IMR-90 (cell line): ENCODE data around the gene SPP1. TPM values are rescaled to one million over a fixed set of nuclear protein-coding genes. Genes with fewer than 3 reads are reported as not detected.

Source experiments
- ATAC-seq: fragments of 200-7000 bp; cut with Tn5 transposase; 2 replicates; pipeline ENCODE4 v1.9.1; 2020; ENCODE audit warnings: low read depth, mild to moderate bottlenecking, moderate library complexity
- BruUV-seq: library from RNA; stranded (reverse); fragments of 400-500 nt; replicated peaks from 2 replicates; lab custom pipeline; 2021; lab: Mats Ljungman, UMichigan
- CTCF ChIA-PET: fragments of 300-600 bp; formaldehyde crosslinking; extraction: SDS; loops from one replicate; lab custom pipeline; 2021; ENCODE audit warnings: antibody characterized with exemption; lab: Yijun Ruan, JAX
- POLR2A ChIA-PET: fragments of 300-600 bp; sonication (Branson Sonifier 250); formaldehyde crosslinking; loops from one replicate; lab custom pipeline; 2022; ENCODE audit warnings: antibody characterized with exemption; ENCODE audit not compliant: unreplicated experiment; lab: Charles Lee
- DNase-seq: peaks from one replicate; pipeline ENCODE4 v3.0.0; 2013
- H2AFZ ChIP-seq: replicated peaks from 2 replicates; pipeline ENCODE3; 2013; ENCODE audit warnings: low read length, mild to moderate bottlenecking; ENCODE audit not compliant: poor library complexity
- H2AK5ac ChIP-seq: 2 replicates; pipeline ENCODE4 v1.6.1; 2013; ENCODE audit warnings: low read depth, low read length, inconsistent platforms
- H2AK9ac ChIP-seq: replicated peaks from 2 replicates; pipeline ENCODE3; 2013; ENCODE audit warnings: mild to moderate bottlenecking, low read depth, low read length, moderate library complexity; ENCODE audit not compliant: poor library complexity
- H2BK120ac ChIP-seq: 2 replicates; pipeline ENCODE4 v1.6.1; 2013; ENCODE audit warnings: low read depth, low read length, inconsistent platforms
- H2BK15ac ChIP-seq: 3 replicates; pipeline ENCODE4 v1.6.1; 2013; ENCODE audit warnings: low read depth, low read length, inconsistent platforms
- H2BK20ac ChIP-seq: 2 replicates; pipeline ENCODE4 v1.6.1; 2013; ENCODE audit warnings: low read depth, mild to moderate bottlenecking, inconsistent platforms, low read length, moderate library complexity
- H2BK5ac ChIP-seq: 2 replicates; pipeline ENCODE4 v1.6.1; 2013; ENCODE audit warnings: mild to moderate bottlenecking, low read depth, low read length, inconsistent platforms; ENCODE audit not compliant: poor library complexity, severe bottlenecking
- H3K14ac ChIP-seq: replicated peaks from 2 replicates; pipeline ENCODE4 v1.6.1; 2013; ENCODE audit warnings: low read depth, low read length, inconsistent platforms
- H3K18ac ChIP-seq: 2 replicates; pipeline ENCODE4 v1.6.1; 2013; ENCODE audit warnings: low read depth, low read length, control low read depth
- H3K23ac ChIP-seq: 2 replicates; pipeline ENCODE4 v1.6.1; 2013; ENCODE audit warnings: low read depth, low read length, inconsistent platforms
- H3K27ac ChIP-seq: 2 replicates; pipeline ENCODE4 v1.5.1; 2013; ENCODE audit warnings: mild to moderate bottlenecking, control low read depth, low read length; ENCODE audit not compliant: insufficient read depth
- H3K27me3 ChIP-seq: 2 replicates; pipeline ENCODE4 v1.6.1; 2013; ENCODE audit warnings: low read length; ENCODE audit not compliant: control insufficient read depth, insufficient read depth
- H3K36me3 ChIP-seq: 2 replicates; pipeline ENCODE4 v1.6.1; 2013; ENCODE audit warnings: low read length, mixed read lengths; ENCODE audit not compliant: control insufficient read depth, insufficient read depth
- H3K4ac ChIP-seq: 2 replicates; pipeline ENCODE4 v1.6.1; 2013; ENCODE audit warnings: low read depth, low read length, inconsistent platforms
- H3K4me1 ChIP-seq: 2 replicates; pipeline ENCODE4 v1.6.1; 2013; ENCODE audit warnings: low read length, mixed read lengths; ENCODE audit not compliant: control insufficient read depth, insufficient read depth
- H3K4me2 ChIP-seq: 2 replicates; pipeline ENCODE4 v1.6.1; 2013; ENCODE audit warnings: low read depth, mild to moderate bottlenecking, control low read depth, low read length, moderate library complexity
- H3K4me3 ChIP-seq: 2 replicates; pipeline ENCODE4 v1.5.1; 2013; ENCODE audit warnings: low read depth, mild to moderate bottlenecking, control low read depth, low read length, moderate library complexity; ENCODE audit not compliant: insufficient read depth
- H3K56ac ChIP-seq: 2 replicates; pipeline ENCODE4 v1.6.1; 2013; ENCODE audit warnings: low read length, inconsistent platforms; ENCODE audit not compliant: insufficient read depth; ENCODE audit errors: extremely low read depth
- H3K79me1 ChIP-seq, 2 experiments: 2 replicates each; pipeline ENCODE4 v1.6.1; 2013; ENCODE audit warnings: low read length in 2 of 2, inconsistent platforms in 1 of 2, low read depth in 1 of 2
- H3K9ac ChIP-seq: 2 replicates; pipeline ENCODE4 v1.6.1; 2013; ENCODE audit warnings: low read depth, low read length, control low read depth
- H3K9me1 ChIP-seq: 2 replicates; pipeline ENCODE4 v1.6.1; 2013; ENCODE audit warnings: low read length, inconsistent platforms; ENCODE audit not compliant: insufficient read depth
- H3K9me3 ChIP-seq: 2 replicates; pipeline ENCODE4 v1.6.1; 2013; ENCODE audit warnings: low read length; ENCODE audit not compliant: control insufficient read depth, insufficient read depth
- H4K20me1 ChIP-seq: 2 replicates; pipeline ENCODE4 v1.6.1; 2013; ENCODE audit warnings: low read length, inconsistent platforms; ENCODE audit not compliant: insufficient read depth
- H4K5ac ChIP-seq: 2 replicates; pipeline ENCODE4 v1.6.1; 2013; ENCODE audit warnings: mild to moderate bottlenecking, low read depth, low read length, control low read depth
- H4K8ac ChIP-seq, 2 experiments: 2 replicates each; pipeline ENCODE4 v1.6.1; 2013; ENCODE audit warnings: low read depth in 2 of 2, low read length in 2 of 2, control low read depth in 1 of 2, inconsistent platforms in 1 of 2
- H4K91ac ChIP-seq: 2 replicates; pipeline ENCODE4 v1.6.1; 2013; ENCODE audit warnings: low read depth, low read length, inconsistent platforms; ENCODE audit not compliant: insufficient read depth
- CEBPB ChIP-seq: IDR thresholded peaks from 2 replicates; pipeline ENCODE4 v1.6.1; 2012; ENCODE audit warnings: low read depth, low read length, improper control_type of control experiment
- FOS ChIP-seq: fragments of 150-350 bp; IDR thresholded peaks from 2 replicates; pipeline ENCODE4 v1.6.1; 2016; ENCODE audit warnings: low read depth, low read length
- MXI1 ChIP-seq: IDR thresholded peaks from 2 replicates; pipeline ENCODE4 v1.6.1; 2012; ENCODE audit warnings: low read depth, mild to moderate bottlenecking, low read length, moderate library complexity, borderline replicate concordance
- dilution Hi-C: fragments of 300-500 bp; cut with HindIII; formaldehyde crosslinking; loops from one replicate; pipeline ENCODE4 v1.14.3; 2018; ENCODE audit warnings: low sequenced_read_pairs; ENCODE audit not compliant: unreplicated experiment
- in situ Hi-C: fragments of 300-500 bp; cut with MboI; formaldehyde crosslinking; loops from 3 replicates; pipeline ENCODE4 v1.14.3; 2019; ENCODE audit warnings: low sequenced_read_pairs, inconsistent platforms, mixed read lengths
- intact Hi-C: fragments of 100-400 bp; cut with micrococcal nuclease; formaldehyde crosslinking; loops from 2 replicates; pipeline ENCODE4 v1.10.0; 2022
- polyA plus RNA-seq, 3 experiments: library from polyadenylated mRNA; depleted of rRNA; stranded (reverse); fragments of >200 nt; gene quantifications; 2 replicates each; pipeline ENCODE4 v1.2.3, GENCODE V29; 2012; ENCODE audit warnings: low replicate concordance in 1 of 3
- total RNA-seq: library from RNA; depleted of rRNA; stranded (reverse); fragments of >200 nt; gene quantifications from 2 replicates; pipeline ENCODE4 v1.2.3, GENCODE V29; 2012

Gene SPP1
- total and polyA plus RNA-seq, 2 of the 4 experiments (the other 2 are of a cell fraction): 0.18 to 0.50 TPM

DNA sequence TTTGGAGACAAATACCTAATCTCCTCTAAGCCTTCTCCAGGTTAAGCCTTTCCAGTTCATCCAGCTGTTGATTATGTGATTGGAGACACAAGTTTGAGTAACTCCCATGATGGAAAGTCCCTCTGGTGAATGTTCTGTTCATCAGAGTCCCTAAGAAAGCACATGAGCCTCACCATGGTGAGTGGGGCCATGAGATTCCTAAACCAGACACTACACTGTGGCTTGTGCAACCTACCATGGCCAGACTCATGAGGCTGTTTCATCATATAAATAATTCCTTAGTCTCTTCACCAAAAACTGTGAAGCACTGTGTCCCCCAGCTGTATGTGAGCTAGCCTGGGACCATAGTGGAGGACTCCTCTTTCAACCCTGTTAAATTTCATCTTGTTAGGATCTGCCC, 46.3 kb downstream of the SPP1 start:
- H3K4me1 ChIP-seq: peaks cover 12% of the 10 kb centered on the region
- no peak overlapping the region for H3K56ac ChIP-seq
- H3K4me2 ChIP-seq: no peak overlapping the region
- no peak overlapping the region for H3K4ac ChIP-seq
- H2BK20ac ChIP-seq: no peak overlapping the region
- H4K5ac ChIP-seq: no peak overlapping the region
- H3K27ac ChIP-seq: no peak overlapping the region
- H3K9me1 ChIP-seq: peaks cover 4% of the 10 kb centered on the region
- in situ Hi-C loops: no loop called here
- intact Hi-C loops: no loop called here
- peaks cover 6% of the 10 kb centered on the region; the same call in 1 of the 2 replicates for H4K20me1 ChIP-seq
- H2BK15ac ChIP-seq: 0 out of 3 replicates have a peak overlapping the region, but pooled peaks have one; percentile 14
- H4K91ac ChIP-seq: no peak overlapping the region
- peak; percentile 51 for DNase-seq
- CTCF ChIA-PET: interaction anchor here (1.1 kb wide), 1 partner anchor 190 kb away, joined by 4 read pairs; no protein-coding TSS in a partner anchor
- peaks cover 11% of the 10 kb centered on the region for H3K36me3 ChIP-seq
- H3K27me3 ChIP-seq: no peaks in the 10 kb centered on the region
- no peak overlapping the region; the same call in 1 of the 2 replicates for H2AK5ac ChIP-seq
- no peak overlapping the region for H3K4me3 ChIP-seq
- H4K8ac ChIP-seq: 0 out of 4 replicates have a peak overlapping the region, but pooled peaks of 1 of the 2 experiments have one; percentile 21
- H3K79me1 ChIP-seq: peaks cover 39 to 66% of the 10 kb centered on the region in 2 experiments
- H2BK120ac ChIP-seq: no peak overlapping the region
- H2BK5ac ChIP-seq: peak overlapping the region; percentile 12
- ATAC-seq: no peak
- H2AK9ac ChIP-seq: no peak overlapping the region
- dilution Hi-C loops: no loop called here
- POLR2A ChIA-PET: no interaction called here
- H3K9ac ChIP-seq: no peak overlapping the region
- no peak for TF ChIP-seq MXI1
- peak; percentile 76 for TF ChIP-seq CEBPB
- peak; percentile 5; the same call in 1 of the 2 replicates for TF ChIP-seq FOS
- peaks cover 5% of the 10 kb centered on the region; the same call in 1 of the 2 replicates for H3K9me3 ChIP-seq
- no TSS peak for BruUV-seq
- no peak overlapping the region for H3K14ac ChIP-seq
- no peak overlapping the region for H2AFZ ChIP-seq
- peak overlapping the region; percentile 3; the same call in 1 of the 2 replicates for H3K18ac ChIP-seq
- H3K23ac ChIP-seq: no peak overlapping the region
